ENCODE results near the gene LRRN3. TPM values are rescaled to one million over a fixed set of nuclear protein-coding genes. Genes with fewer than 3 reads are reported as not detected.

LRRN3 gene
- total RNA-seq, 1 donor: 5.0 TPM

GRCh38 chr7:111132833-111133232 is 41.9 kb downstream of the LRRN3 start:
- TF ChIP-seq, protein P1, sequence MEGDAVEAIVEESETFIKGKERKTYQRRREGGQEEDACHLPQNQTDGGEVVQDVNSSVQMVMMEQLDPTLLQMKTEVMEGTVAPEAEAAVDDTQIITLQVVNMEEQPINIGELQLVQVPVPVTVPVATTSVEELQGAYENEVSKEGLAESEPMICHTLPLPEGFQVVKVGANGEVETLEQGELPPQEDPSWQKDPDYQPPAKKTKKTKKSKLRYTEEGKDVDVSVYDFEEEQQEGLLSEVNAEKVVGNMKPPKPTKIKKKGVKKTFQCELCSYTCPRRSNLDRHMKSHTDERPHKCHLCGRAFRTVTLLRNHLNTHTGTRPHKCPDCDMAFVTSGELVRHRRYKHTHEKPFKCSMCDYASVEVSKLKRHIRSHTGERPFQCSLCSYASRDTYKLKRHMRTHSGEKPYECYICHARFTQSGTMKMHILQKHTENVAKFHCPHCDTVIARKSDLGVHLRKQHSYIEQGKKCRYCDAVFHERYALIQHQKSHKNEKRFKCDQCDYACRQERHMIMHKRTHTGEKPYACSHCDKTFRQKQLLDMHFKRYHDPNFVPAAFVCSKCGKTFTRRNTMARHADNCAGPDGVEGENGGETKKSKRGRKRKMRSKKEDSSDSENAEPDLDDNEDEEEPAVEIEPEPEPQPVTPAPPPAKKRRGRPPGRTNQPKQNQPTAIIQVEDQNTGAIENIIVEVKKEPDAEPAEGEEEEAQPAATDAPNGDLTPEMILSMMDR (IDR thresholded peaks at IDR 0.05; ENCODE audit: insufficient read depth, low read length): no peak
- no peak overlapping the region for H3K4me3 ChIP-seq (ENCODE audit: low read depth, low read length)
- no peak for DNase-seq (ENCODE audit: low read depth)

DNA sequence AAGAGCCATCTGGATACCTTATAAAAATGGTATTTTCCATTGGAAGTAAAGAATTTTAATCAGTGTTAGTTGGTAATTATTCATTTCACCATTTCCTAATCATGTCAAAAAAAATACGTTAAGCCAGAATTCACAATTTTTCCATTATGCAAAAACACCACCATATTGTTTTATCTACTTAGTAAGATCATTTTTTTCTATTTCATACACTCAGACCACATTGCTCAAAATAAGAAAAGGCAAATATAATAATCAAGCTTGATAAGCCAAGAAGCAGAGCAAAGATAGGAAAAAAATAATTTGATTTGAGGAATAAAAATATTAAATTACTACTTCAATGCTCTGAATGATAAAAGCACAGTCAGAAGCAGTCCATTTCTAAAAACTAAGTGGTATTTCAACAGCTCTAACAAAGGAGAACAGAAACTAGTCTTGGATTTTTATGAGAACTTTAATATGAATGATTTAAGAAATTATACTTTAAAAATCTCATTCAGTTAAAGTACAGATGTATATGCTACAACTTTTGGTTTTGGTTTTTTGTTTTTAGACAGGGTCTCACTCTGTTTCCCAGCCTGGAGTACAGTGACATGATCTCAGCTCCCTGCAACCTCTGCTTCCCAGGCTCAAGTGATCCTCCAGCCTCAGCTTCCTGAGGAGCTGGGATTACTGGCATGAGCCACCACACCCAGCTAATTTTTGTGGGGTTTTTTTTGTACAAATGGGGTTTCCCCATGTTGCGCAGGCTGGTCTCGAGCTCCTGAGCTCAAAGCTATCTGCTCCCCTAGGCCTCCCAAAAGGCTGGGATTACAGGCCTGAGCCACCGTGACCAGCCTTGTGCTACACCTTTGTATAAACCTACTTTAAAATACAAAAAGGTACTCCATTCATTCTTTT is 46.6 kb downstream of the LRRN3 start:
- peak; percentile 56 for DNase-seq (ENCODE audit: low read depth)

DNA sequence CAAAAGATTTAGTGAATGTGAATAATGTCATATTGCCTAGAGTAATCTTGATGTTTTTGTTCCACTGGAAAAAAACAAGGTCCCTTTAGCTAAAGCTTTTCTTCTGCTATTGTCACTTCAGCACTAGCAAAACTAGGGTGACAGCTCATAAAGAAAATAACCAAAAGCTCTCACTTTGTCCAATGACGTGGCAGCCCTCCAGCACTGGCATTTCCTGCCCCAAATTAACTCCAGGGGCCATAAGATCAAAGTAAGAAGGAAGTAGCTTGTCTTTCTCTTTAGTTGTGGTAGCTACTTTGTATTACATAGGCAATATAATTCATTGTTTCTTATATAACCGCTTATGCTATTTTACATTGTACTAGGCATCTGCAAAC is 47.3 kb downstream of the LRRN3 start:
- no peak overlapping the region for H3K4me3 ChIP-seq (ENCODE audit: low read depth, low read length)
- TF ChIP-seq, protein P1 (IDR thresholded peaks at IDR 0.05; ENCODE audit: insufficient read depth, low read length): no peak
- peak; percentile 35 for DNase-seq (ENCODE audit: low read depth)

More for the DNA sequence above, 46.6 kb downstream of the LRRN3 start:
- no peak overlapping the region for H3K4me3 ChIP-seq (ENCODE audit: low read depth, low read length)
- TF ChIP-seq, protein P1 (IDR thresholded peaks at IDR 0.05; ENCODE audit: insufficient read depth, low read length): no peak

- DNase-seq (ENCODE audit: low read depth): peak; percentile 44
- TF ChIP-seq, protein P1 (IDR thresholded peaks at IDR 0.05; ENCODE audit: insufficient read depth, low read length): no peak
- H3K4me3 ChIP-seq (ENCODE audit: low read depth, low read length): no peak overlapping the region
Measured at GRCh38 chr7:111138586-111138985, 47.7 kb downstream of the LRRN3 start.

GRCh38 chr7:111140091-111140865 is 49.4 kb downstream of the LRRN3 start:
- H3K4me3 ChIP-seq (ENCODE audit: low read depth, low read length): no peak overlapping the region
- no peak for DNase-seq (ENCODE audit: low read depth)
- TF ChIP-seq, protein P1 (IDR thresholded peaks at IDR 0.05; ENCODE audit: insufficient read depth, low read length): no peak

- TF ChIP-seq, protein P1 (IDR thresholded peaks at IDR 0.05; ENCODE audit: insufficient read depth, low read length): no peak
- H3K4me3 ChIP-seq (ENCODE audit: low read depth, low read length): no peak overlapping the region
- DNase-seq (ENCODE audit: low read depth): no peak
Measured at GRCh38 chr7:111145472-111145871, 54.5 kb downstream of the LRRN3 start.

Data from fibroblast of the aortic adventitia (primary cell).